GM13977 (cell line): Measurements from ENCODE around the gene RALGAPA2.

ENCODE experiments used
- DNase-seq: peaks from one replicate; pipeline ENCODE4 v3.0.0; 2012; ENCODE audit warnings: low spot score
- CTCF ChIP-seq: IDR thresholded peaks from 2 replicates; pipeline ENCODE4 v1.5.1; 2012; ENCODE audit warnings: mild to moderate bottlenecking, control low read depth; ENCODE audit not compliant: insufficient read depth; ENCODE audit errors: extremely low read depth, missing control alignments
- in situ Hi-C: fragments of 300-500 bp; cut with MboI; formaldehyde crosslinking; loops from one replicate; pipeline ENCODE4 v1.12.0; 2022; ENCODE audit warnings: low sequenced_read_pairs, low pct_unique_long_range_greater_than_20kb, mixed read lengths, inconsistent platforms; ENCODE audit not compliant: unreplicated experiment

Gene RALGAPA2

GRCh38 chr20:20691477-20692235 is 20.8 kb downstream of the RALGAPA2 start:
- in situ Hi-C loops, result no loop called here
- DNase-seq, result peak; percentile 24
- TF ChIP-seq CTCF, result no peak

- no peak for TF ChIP-seq CTCF
- in situ Hi-C loops, result no loop called here
- peak; percentile 31 for DNase-seq
These were observed 21.6 kb downstream of the RALGAPA2 start for GRCh38 chr20:20690676-20691476.

- no peak for TF ChIP-seq CTCF
- in situ Hi-C loops, result no loop called here
- DNase-seq, result no peak
These were observed 25.1 kb downstream of the RALGAPA2 start for GRCh38 chr20:20687319-20687718.

GRCh38 chr20:20685635-20686034 is 26.8 kb downstream of the RALGAPA2 start:
- no peak for TF ChIP-seq CTCF
- in situ Hi-C loops, result no loop called here
- DNase-seq, result no peak

- DNase-seq, result no peak
- TF ChIP-seq CTCF, result no peak
- in situ Hi-C loops, result no loop called here
These were observed 28.7 kb downstream of the RALGAPA2 start for GRCh38 chr20:20683481-20684321.

GRCh38 chr20:20683020-20683419 is 29.4 kb downstream of the RALGAPA2 start:
- DNase-seq, result no peak
- in situ Hi-C loops, result no loop called here
- TF ChIP-seq CTCF, result no peak
